Astrocyte (in vitro differentiated cells and primary cell): ENCODE data around the gene CD82. TPM values are rescaled to one million over a fixed set of nuclear protein-coding genes. Genes with fewer than 3 reads are reported as not detected.
A peak's percentile ranks its signal among the peaks of the same experiment; 100 is the strongest.
"Not testable (repeated sequence)": the region's sequence is repeated elsewhere in the genome, so short reads cannot be mapped to it uniquely, and the experiment has no call there.

Experiments
- DNase-seq: peaks from one replicate; pipeline ENCODE4 v3.0.0-alpha.2; 2010; ENCODE audit warnings: low read depth
- FAIRE-seq: peaks from 2 replicates; lab custom pipeline; 2011; peaks lifted over from hg19 to GRCh38; lab: Jason Lieb, UNC
- H2AFZ ChIP-seq: 2 replicates; pipeline ENCODE4 v1.6.0; 2012; ENCODE audit warnings: low read depth, low read length, inconsistent platforms
- H3K27ac ChIP-seq: 2 replicates; pipeline ENCODE4 v1.5.1; 2011; ENCODE audit warnings: low read depth, low read length, inconsistent platforms
- H3K27me3 ChIP-seq: 2 replicates; pipeline ENCODE4 v1.6.0; 2011; ENCODE audit warnings: low read length, inconsistent platforms; ENCODE audit not compliant: insufficient read depth
- H3K36me3 ChIP-seq: 2 replicates; pipeline ENCODE4 v1.5.1; 2011; ENCODE audit warnings: low read length, inconsistent platforms; ENCODE audit not compliant: insufficient read depth
- H3K4me1 ChIP-seq: 2 replicates; pipeline ENCODE4 v1.5.1; 2011; ENCODE audit warnings: low read length, inconsistent platforms; ENCODE audit not compliant: insufficient read depth
- H3K4me2 ChIP-seq: 2 replicates; pipeline ENCODE4 v1.6.0; 2012; ENCODE audit warnings: low read length, inconsistent platforms
- H3K4me3 ChIP-seq: 2 replicates; pipeline ENCODE4 v1.5.1; 2011; ENCODE audit warnings: low read depth, mild to moderate bottlenecking, low read length, inconsistent platforms; ENCODE audit not compliant: insufficient read depth
- H3K79me2 ChIP-seq: 2 replicates; pipeline ENCODE4 v1.6.0; 2012; ENCODE audit warnings: mild to moderate bottlenecking, low read length, inconsistent platforms; ENCODE audit not compliant: insufficient read depth
- H3K9ac ChIP-seq: 2 replicates; pipeline ENCODE4 v1.6.0; 2012; ENCODE audit warnings: mild to moderate bottlenecking, low read length, inconsistent platforms
- H3K9me3 ChIP-seq: 2 replicates; pipeline ENCODE4 v1.5.1; 2012; ENCODE audit warnings: low read depth, mild to moderate bottlenecking, low read length, inconsistent platforms; ENCODE audit not compliant: insufficient read depth
- H4K20me1 ChIP-seq: 2 replicates; pipeline ENCODE4 v1.6.0; 2012; ENCODE audit warnings: low read length, inconsistent platforms; ENCODE audit not compliant: insufficient read depth
- H3K27ac Mint-ChIP-seq: one replicate; pipeline ENCODE4 v1.8.0; 2021; ENCODE audit warnings: mild to moderate bottlenecking, mixed read lengths; ENCODE audit not compliant: unreplicated experiment
- H3K27me3 Mint-ChIP-seq: one replicate; pipeline ENCODE4 v1.8.0; 2021; ENCODE audit warnings: low read depth, mixed read lengths; ENCODE audit not compliant: unreplicated experiment
- H3K36me3 Mint-ChIP-seq: one replicate; pipeline ENCODE4 v1.8.0; 2021; ENCODE audit warnings: low read depth, mixed read lengths; ENCODE audit not compliant: unreplicated experiment
- H3K4me1 Mint-ChIP-seq: one replicate; pipeline ENCODE4 v1.8.0; 2021; ENCODE audit warnings: low read depth, mixed read lengths; ENCODE audit not compliant: unreplicated experiment
- H3K4me3 Mint-ChIP-seq: one replicate; pipeline ENCODE4 v1.8.0; 2021; ENCODE audit warnings: mild to moderate bottlenecking, moderate library complexity, mixed read lengths; ENCODE audit not compliant: unreplicated experiment
- H3K9me3 Mint-ChIP-seq: one replicate; pipeline ENCODE4 v1.8.0; 2021; ENCODE audit warnings: mild to moderate bottlenecking, mixed read lengths; ENCODE audit not compliant: unreplicated experiment
- EZH2 ChIP-seq: IDR thresholded peaks from 2 replicates; pipeline ENCODE4 v1.6.1; 2012; ENCODE audit warnings: mild to moderate bottlenecking, low read length, inconsistent platforms; ENCODE audit not compliant: insufficient read depth
- total RNA-seq: library from RNA; stranded (reverse); gene quantifications from 2 replicates; pipeline ENCODE4 v1.2.1, GENCODE V29; 2021
- TF ChIP-seq, protein P1 (sequence below): IDR thresholded peaks from 2 replicates; pipeline ENCODE4 v1.5.1; 2011; ENCODE audit warnings: low read depth, mild to moderate bottlenecking, inconsistent platforms, low read length, moderate library complexity; ENCODE audit not compliant: insufficient read depth

The CD82 gene
- total RNA-seq, 1 donor from 2014 or later: 74.5 TPM

DNA sequence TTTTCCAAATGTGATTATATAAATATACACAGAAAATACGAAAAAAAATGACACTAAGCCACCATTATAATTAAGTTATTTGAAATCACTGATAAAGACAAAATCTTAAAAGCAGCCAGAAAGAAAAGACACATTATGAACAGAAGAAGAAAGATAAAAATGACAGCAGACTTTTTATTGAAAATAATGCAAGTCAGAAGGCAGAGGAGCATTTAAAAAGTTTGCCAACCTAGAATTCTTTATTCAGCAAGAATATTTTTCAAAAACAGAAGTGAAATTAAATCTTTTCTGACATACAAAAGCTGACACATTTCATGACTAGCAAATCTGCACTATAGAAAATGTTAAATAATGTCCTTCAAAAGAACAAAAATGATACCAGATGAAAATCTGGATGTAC lies 77.8 kb downstream of the CD82 start:
- Histone ChIP-seq H3K9me3 (peaks cover 3% of the 10 kb centered on the region), H3K36me3 (no peaks in the 10 kb centered on the region), H3K27me3 (peaks cover 3% of the 10 kb centered on the region), H2AFZ (no peak overlapping the region), H3K4me1 (no peaks in the 10 kb centered on the region), H3K4me3 (no peak overlapping the region), H3K27ac (no peak overlapping the region), H3K9ac (no peak overlapping the region), H3K4me2 (no peak overlapping the region), H4K20me1 (no peaks in the 10 kb centered on the region), H3K79me2 (no peaks in the 10 kb centered on the region)
- DNase-seq: no peak
- Mint-ChIP-seq H3K4me3 (no peak overlapping the region), H3K27me3 (peaks cover 4% of the 10 kb centered on the region), H3K4me1 (no peaks in the 10 kb centered on the region), H3K36me3 (no peaks in the 10 kb centered on the region), H3K9me3 (peaks cover 17% of the 10 kb centered on the region), H3K27ac (no peak overlapping the region)
- FAIRE-seq: no peak
- TF ChIP-seq, protein P1, sequence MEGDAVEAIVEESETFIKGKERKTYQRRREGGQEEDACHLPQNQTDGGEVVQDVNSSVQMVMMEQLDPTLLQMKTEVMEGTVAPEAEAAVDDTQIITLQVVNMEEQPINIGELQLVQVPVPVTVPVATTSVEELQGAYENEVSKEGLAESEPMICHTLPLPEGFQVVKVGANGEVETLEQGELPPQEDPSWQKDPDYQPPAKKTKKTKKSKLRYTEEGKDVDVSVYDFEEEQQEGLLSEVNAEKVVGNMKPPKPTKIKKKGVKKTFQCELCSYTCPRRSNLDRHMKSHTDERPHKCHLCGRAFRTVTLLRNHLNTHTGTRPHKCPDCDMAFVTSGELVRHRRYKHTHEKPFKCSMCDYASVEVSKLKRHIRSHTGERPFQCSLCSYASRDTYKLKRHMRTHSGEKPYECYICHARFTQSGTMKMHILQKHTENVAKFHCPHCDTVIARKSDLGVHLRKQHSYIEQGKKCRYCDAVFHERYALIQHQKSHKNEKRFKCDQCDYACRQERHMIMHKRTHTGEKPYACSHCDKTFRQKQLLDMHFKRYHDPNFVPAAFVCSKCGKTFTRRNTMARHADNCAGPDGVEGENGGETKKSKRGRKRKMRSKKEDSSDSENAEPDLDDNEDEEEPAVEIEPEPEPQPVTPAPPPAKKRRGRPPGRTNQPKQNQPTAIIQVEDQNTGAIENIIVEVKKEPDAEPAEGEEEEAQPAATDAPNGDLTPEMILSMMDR: no peak
- TF ChIP-seq EZH2: no peak

DNA sequence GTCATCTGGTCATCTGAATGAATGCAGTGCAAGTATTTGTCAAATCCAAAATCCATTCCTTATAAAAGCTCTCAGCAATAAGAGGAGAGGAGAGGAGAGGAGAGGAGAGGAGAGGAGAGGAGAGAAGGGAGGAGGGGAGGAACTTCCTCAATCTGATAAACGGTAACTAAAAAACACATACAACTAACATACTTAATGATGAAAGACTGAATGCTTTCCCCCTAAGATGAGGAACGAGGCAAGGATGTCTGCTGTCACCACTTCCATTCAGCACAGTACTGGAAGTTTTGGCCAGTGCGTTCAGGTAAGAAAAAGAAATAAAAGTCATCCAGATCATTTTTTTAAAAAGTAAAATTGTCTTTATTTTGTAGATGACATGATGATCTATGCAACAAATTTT lies 80.4 kb downstream of the CD82 start:
- no peak for FAIRE-seq
- H3K27ac ChIP-seq: no peak overlapping the region

DNA sequence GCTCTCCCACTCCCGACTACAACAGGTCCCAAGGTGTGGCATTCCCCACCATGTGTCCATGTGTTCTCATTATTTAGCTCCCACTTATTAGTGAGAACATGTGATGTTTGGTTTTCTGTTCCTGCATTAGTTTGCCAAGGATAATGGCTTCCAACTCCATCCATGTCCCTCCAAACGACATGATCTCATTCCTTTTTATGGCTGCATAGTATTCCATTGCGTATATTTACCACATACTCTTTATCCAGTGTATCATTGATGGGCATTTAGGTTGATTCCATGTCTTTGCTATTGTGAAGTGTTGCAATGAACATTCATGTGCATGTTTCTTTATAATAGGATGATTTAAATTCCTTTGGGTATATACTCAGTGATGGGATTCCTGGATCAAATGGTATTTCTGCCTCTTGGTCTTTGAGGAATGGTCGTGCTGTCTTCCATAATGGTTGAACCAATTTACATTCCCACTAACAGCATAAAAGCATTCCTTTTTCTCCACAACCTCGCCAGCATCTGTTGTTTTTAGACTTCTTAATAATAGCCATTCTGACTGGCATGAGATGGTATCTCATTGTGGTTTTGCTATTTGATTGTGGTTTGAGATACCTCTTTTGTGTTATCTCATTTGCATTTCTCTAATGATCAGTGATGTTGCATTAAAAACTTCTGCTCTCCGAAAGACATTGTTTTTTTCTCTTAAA lies 81.9 kb downstream of the CD82 start:
- not testable (repeated sequence) for H3K9ac ChIP-seq, H3K79me2 ChIP-seq, H4K20me1 ChIP-seq, H2AFZ ChIP-seq, H3K27ac ChIP-seq, H3K4me3 Mint-ChIP-seq, H3K4me1 Mint-ChIP-seq, H3K4me1 ChIP-seq, H3K36me3 ChIP-seq, H3K9me3 ChIP-seq, H3K27ac Mint-ChIP-seq, H3K36me3 Mint-ChIP-seq, H3K4me2 ChIP-seq, H3K4me3 ChIP-seq
- H3K27me3 ChIP-seq: peaks cover 23% of the 10 kb centered on the region
- Mint-ChIP-seq H3K9me3 (peaks cover 11% of the 10 kb centered on the region), H3K27me3 (peaks cover 25% of the 10 kb centered on the region)
- DNase-seq (peak; percentile 16), FAIRE-seq (peak; percentile 60)

More for the DNA sequence above, 80.4 kb downstream of the CD82 start:
- peaks cover 3% of the 10 kb centered on the region for H3K9me3 ChIP-seq
- no peak overlapping the region for H3K4me3 ChIP-seq
- no peak for DNase-seq
- H3K27ac Mint-ChIP-seq: no peak overlapping the region
- H4K20me1 ChIP-seq: no peaks in the 10 kb centered on the region
- H3K36me3 ChIP-seq: no peaks in the 10 kb centered on the region
- no peaks in the 10 kb centered on the region for H3K4me1 Mint-ChIP-seq
- H3K27me3 ChIP-seq: peaks cover 18% of the 10 kb centered on the region
- TF ChIP-seq, protein P1: no peak
- no peak for TF ChIP-seq EZH2
- H2AFZ ChIP-seq: no peak overlapping the region
- no peak overlapping the region for H3K9ac ChIP-seq
- H3K4me2 ChIP-seq: no peak overlapping the region
- H3K79me2 ChIP-seq: no peaks in the 10 kb centered on the region
- no peaks in the 10 kb centered on the region for H3K36me3 Mint-ChIP-seq
- peaks cover 12% of the 10 kb centered on the region for H3K27me3 Mint-ChIP-seq
- peaks cover 13% of the 10 kb centered on the region for H3K9me3 Mint-ChIP-seq
- no peak overlapping the region for H3K4me3 Mint-ChIP-seq
- H3K4me1 ChIP-seq: no peaks in the 10 kb centered on the region
